ENCODE results near the gene GRK4. TPM values are rescaled to one million over a fixed set of nuclear protein-coding genes. Genes with fewer than 3 reads are reported as not detected.

GRK4 gene
- total RNA-seq, 4 donors from 2014 or later: 0.95 to 17.3 (median 1.5) TPM

DNA sequence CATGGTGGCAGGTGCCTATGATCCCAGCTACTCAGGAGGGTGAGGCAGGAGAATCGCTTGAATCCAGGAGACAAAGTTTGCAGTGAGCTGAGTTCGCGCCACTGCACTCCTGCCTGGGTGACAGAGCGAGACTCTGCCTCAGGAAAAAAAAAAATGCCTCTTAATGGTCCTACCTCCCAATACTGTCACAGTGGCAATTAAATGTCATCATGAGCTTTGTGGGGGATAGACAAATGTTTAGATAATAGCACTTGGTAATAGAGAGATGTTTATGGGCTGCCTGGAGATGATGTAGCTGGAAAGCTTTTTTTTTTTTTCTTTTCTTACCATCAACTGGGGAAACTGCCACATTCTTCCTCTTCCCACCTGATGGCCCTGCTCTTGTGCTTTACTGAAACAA, 33.0 kb downstream of the GRK4 start:
- H3K4me1 ChIP-seq: no peaks in the 10 kb centered on the region
- no peaks in the 10 kb centered on the region for H3K9me3 ChIP-seq
- H3K27me3 ChIP-seq: no peaks in the 10 kb centered on the region
- no peaks in the 10 kb centered on the region for H3K36me3 ChIP-seq
- H3K4me3 ChIP-seq: no peak overlapping the region
- no peak overlapping the region for H3K27ac ChIP-seq
- DNase-seq: no peak
- TF ChIP-seq, protein P1, sequence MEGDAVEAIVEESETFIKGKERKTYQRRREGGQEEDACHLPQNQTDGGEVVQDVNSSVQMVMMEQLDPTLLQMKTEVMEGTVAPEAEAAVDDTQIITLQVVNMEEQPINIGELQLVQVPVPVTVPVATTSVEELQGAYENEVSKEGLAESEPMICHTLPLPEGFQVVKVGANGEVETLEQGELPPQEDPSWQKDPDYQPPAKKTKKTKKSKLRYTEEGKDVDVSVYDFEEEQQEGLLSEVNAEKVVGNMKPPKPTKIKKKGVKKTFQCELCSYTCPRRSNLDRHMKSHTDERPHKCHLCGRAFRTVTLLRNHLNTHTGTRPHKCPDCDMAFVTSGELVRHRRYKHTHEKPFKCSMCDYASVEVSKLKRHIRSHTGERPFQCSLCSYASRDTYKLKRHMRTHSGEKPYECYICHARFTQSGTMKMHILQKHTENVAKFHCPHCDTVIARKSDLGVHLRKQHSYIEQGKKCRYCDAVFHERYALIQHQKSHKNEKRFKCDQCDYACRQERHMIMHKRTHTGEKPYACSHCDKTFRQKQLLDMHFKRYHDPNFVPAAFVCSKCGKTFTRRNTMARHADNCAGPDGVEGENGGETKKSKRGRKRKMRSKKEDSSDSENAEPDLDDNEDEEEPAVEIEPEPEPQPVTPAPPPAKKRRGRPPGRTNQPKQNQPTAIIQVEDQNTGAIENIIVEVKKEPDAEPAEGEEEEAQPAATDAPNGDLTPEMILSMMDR (IDR thresholded peaks at IDR 0.05): no peak
- no peak for TF ChIP-seq POLR2A (IDR thresholded peaks at IDR 0.05)

DNA sequence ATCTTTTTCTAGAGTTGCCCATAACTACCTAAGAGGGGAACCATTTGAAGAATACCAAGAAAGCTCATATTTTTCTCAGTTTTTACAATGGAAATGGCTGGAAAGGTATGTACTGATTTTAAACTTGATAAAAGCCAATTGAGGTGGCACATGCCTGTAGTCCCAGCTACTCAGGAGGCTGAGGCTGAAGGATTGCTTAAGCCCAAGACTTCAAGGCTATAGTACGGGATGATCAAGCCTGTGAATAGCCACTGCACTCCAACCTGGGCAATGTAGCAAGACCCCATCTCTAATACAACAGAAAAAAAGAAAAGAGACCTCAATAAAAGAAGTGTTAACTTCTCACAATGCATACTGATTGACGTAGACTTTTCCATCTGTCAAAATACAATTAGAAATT, 44.4 kb downstream of the GRK4 start:
- TF ChIP-seq POLR2A (IDR thresholded peaks at IDR 0.05): no peak
- TF ChIP-seq, protein P1 (IDR thresholded peaks at IDR 0.05): no peak
- H3K27ac ChIP-seq: no peak overlapping the region
- no peaks in the 10 kb centered on the region for H3K36me3 ChIP-seq
- H3K9me3 ChIP-seq: no peaks in the 10 kb centered on the region
- H3K4me3 ChIP-seq: no peak overlapping the region
- no peaks in the 10 kb centered on the region for H3K4me1 ChIP-seq
- no peak for DNase-seq
- no peaks in the 10 kb centered on the region for H3K27me3 ChIP-seq

GRCh38 chr4:3009422-3009821, 46.1 kb downstream of the GRK4 start:
- H3K4me1 ChIP-seq: no peaks in the 10 kb centered on the region
- H3K4me3 ChIP-seq: no peak overlapping the region
- no peak for TF ChIP-seq POLR2A (IDR thresholded peaks at IDR 0.05)
- TF ChIP-seq, protein P1 (IDR thresholded peaks at IDR 0.05): peak in 1 of 6 experiments; percentile 36
- no peaks in the 10 kb centered on the region for H3K36me3 ChIP-seq
- DNase-seq: no peak
- H3K27ac ChIP-seq: no peak overlapping the region
- no peaks in the 10 kb centered on the region for H3K27me3 ChIP-seq
- no peaks in the 10 kb centered on the region for H3K9me3 ChIP-seq

DNA sequence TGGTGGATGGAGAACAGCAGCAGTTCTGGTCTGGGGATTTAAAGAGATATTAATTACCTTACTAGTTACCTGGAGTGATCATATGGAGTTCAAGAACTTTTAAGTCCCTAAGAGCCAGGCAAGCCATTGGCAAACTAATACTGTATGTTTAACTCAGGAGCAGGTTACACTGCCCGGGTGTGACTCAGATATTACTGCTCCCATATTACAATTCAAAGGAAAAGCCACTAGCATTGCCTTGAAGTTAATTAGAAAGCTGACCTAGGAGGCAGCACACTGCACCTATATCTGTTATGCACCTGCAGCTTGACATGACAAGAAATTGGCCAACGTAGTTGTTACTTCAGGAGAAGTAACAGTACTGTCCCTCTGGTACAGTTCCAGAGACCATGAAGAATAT, 47.2 kb downstream of the GRK4 start:
- Histone ChIP-seq H3K4me3 (no peak overlapping the region), H3K27me3 (no peaks in the 10 kb centered on the region), H3K9me3 (no peaks in the 10 kb centered on the region), H3K4me1 (no peaks in the 10 kb centered on the region), H3K36me3 (no peaks in the 10 kb centered on the region), H3K27ac (no peak overlapping the region)
- no peak for DNase-seq
- TF ChIP-seq, protein P1 (IDR thresholded peaks at IDR 0.05): no peak
- no peak for TF ChIP-seq POLR2A (IDR thresholded peaks at IDR 0.05)

GRCh38 chr4:3010998-3011397, 47.6 kb downstream of the GRK4 start:
- H3K4me3 ChIP-seq: no peak overlapping the region
- no peak for DNase-seq
- TF ChIP-seq, protein P1 (IDR thresholded peaks at IDR 0.05): no peak
- no peak for TF ChIP-seq POLR2A (IDR thresholded peaks at IDR 0.05)
- H3K36me3 ChIP-seq: no peaks in the 10 kb centered on the region
- H3K27ac ChIP-seq: no peak overlapping the region
- H3K27me3 ChIP-seq: no peaks in the 10 kb centered on the region
- no peaks in the 10 kb centered on the region for H3K4me1 ChIP-seq
- H3K9me3 ChIP-seq: no peaks in the 10 kb centered on the region
